Keratinocyte (primary cell): ENCODE data around the gene PRPSAP1. TPM values are rescaled to one million over a fixed set of nuclear protein-coding genes. Genes with fewer than 3 reads are reported as not detected.

Source experiments
- DNase-seq: peaks from one replicate; pipeline ENCODE4 v3.0.0-alpha.2; 2011; ENCODE audit warnings: low read depth, missing footprints, low spot score
- FAIRE-seq: peaks from 2 replicates; lab custom pipeline; 2011; peaks lifted over from hg19 to GRCh38; lab: Jason Lieb, UNC
- H2AFZ ChIP-seq: 2 replicates; pipeline ENCODE4 v1.6.0; 2012; ENCODE audit warnings: low read length, control low read depth, inconsistent platforms; ENCODE audit not compliant: control insufficient read depth
- H3K27ac ChIP-seq: 2 replicates; pipeline ENCODE4 v1.5.1; 2011; ENCODE audit warnings: low read length; ENCODE audit not compliant: control insufficient read depth, insufficient read depth
- H3K27me3 ChIP-seq: 3 replicates; pipeline ENCODE4 v1.6.0; 2011; ENCODE audit warnings: low read length; ENCODE audit not compliant: control insufficient read depth, insufficient read depth; ENCODE audit errors: extremely low read depth
- H3K36me3 ChIP-seq, 2 experiments: 2 replicates in 1 of 2; 3 replicates in 1 of 2; pipeline ENCODE4 v1.5.1; 2011; ENCODE audit warnings: low read length in 2 of 2, mild to moderate bottlenecking in 1 of 2; ENCODE audit not compliant: control insufficient read depth in 2 of 2, insufficient read depth in 2 of 2; ENCODE audit errors: extremely low read depth in 1 of 2
- H3K4me1 ChIP-seq: 3 replicates; pipeline ENCODE4 v1.5.1; 2011; ENCODE audit warnings: low read length; ENCODE audit not compliant: control insufficient read depth, insufficient read depth; ENCODE audit errors: extremely low read depth
- H3K4me2 ChIP-seq: 3 replicates; pipeline ENCODE4 v1.6.0; 2011; ENCODE audit warnings: low read depth, low read length; ENCODE audit not compliant: control insufficient read depth, insufficient read depth; ENCODE audit errors: extremely low read depth
- H3K4me3 ChIP-seq, 3 experiments: fragments of 200-600 bp in 1 of 3; sonication (generic) in 1 of 3; 2 replicates in 2 of 3; 3 replicates in 1 of 3; pipeline ENCODE4 v1.5.1; 2011 to 2016; ENCODE audit warnings: low read length in 3 of 3, mild to moderate bottlenecking in 3 of 3, control low read depth in 2 of 3, inconsistent platforms in 1 of 3, low read depth in 1 of 3, mixed read lengths in 1 of 3, mixed run types in 1 of 3, moderate library complexity in 1 of 3; ENCODE audit not compliant: control insufficient read depth in 2 of 3, insufficient read depth in 2 of 3; ENCODE audit errors: extremely low read depth in 1 of 3
- H3K79me2 ChIP-seq: 2 replicates; pipeline ENCODE4 v1.6.0; 2012; ENCODE audit warnings: low read length; ENCODE audit not compliant: control insufficient read depth, insufficient read depth
- H3K9ac ChIP-seq: 3 replicates; pipeline ENCODE4 v1.6.0; 2011; ENCODE audit warnings: low read length; ENCODE audit not compliant: control insufficient read depth, insufficient read depth; ENCODE audit errors: extremely low read depth
- H3K9me1 ChIP-seq: 3 replicates; pipeline ENCODE4 v1.6.0; 2011; ENCODE audit warnings: low read length; ENCODE audit not compliant: control insufficient read depth, insufficient read depth; ENCODE audit errors: extremely low read depth
- H3K9me3 ChIP-seq: 2 replicates; pipeline ENCODE4 v1.5.1; 2012; ENCODE audit warnings: low read depth, low read length; ENCODE audit not compliant: control insufficient read depth
- H4K20me1 ChIP-seq: 3 replicates; pipeline ENCODE4 v1.6.0; 2011; ENCODE audit warnings: low read length; ENCODE audit not compliant: control insufficient read depth, insufficient read depth; ENCODE audit errors: extremely low read depth
- EZH2 ChIP-seq: IDR thresholded peaks from one replicate; pipeline ENCODE4 v1.6.1; 2012; ENCODE audit warnings: inconsistent platforms, mild to moderate bottlenecking, low read length, moderate library complexity
- dilution Hi-C: fragments of 300-500 bp; cut with MboI; formaldehyde crosslinking; loops from one replicate; pipeline ENCODE4 v1.7.0; 2020; ENCODE audit warnings: low sequenced_read_pairs; ENCODE audit not compliant: extremely low pct_ligation_motif_present
- polyA plus RNA-seq, 5 experiments: library from polyadenylated mRNA; depleted of rRNA in 3 of 5; stranded (reverse) in 3 of 5; stranded (forward) in 1 of 5; unstranded in 1 of 5; fragments of >200 nt; gene quantifications; 1 replicate in 1 of 5; 2 replicates in 3 of 5; 3 replicates in 1 of 5; pipeline versions ENCODE4 v1.2.1 to v1.2.3, GENCODE V29; 2011 to 2012; ENCODE audit warnings: missing spikeins in 2 of 5, low read depth in 1 of 5, low replicate concordance in 1 of 5
- TF ChIP-seq, protein P1 (sequence below), 3 experiments: IDR thresholded peaks in 1 of 3; conservative IDR thresholded peaks in 1 of 3; optimal IDR thresholded peaks in 1 of 3; 2 replicates in 2 of 3; 3 replicates in 1 of 3; pipeline versions ENCODE3 to v1.5.1; 2011; ENCODE audit warnings: low read length in 3 of 3, mild to moderate bottlenecking in 3 of 3, moderate library complexity in 2 of 3, control low read depth in 1 of 3, inconsistent platforms in 1 of 3; ENCODE audit not compliant: insufficient read depth in 2 of 3; ENCODE audit errors: extremely low read depth in 1 of 3

PRPSAP1 gene
- polyA plus RNA-seq, 1 donor (not counting 4 experiments of a cell fraction or from before 2014, with no cell fraction given) = 51.4 TPM

DNA sequence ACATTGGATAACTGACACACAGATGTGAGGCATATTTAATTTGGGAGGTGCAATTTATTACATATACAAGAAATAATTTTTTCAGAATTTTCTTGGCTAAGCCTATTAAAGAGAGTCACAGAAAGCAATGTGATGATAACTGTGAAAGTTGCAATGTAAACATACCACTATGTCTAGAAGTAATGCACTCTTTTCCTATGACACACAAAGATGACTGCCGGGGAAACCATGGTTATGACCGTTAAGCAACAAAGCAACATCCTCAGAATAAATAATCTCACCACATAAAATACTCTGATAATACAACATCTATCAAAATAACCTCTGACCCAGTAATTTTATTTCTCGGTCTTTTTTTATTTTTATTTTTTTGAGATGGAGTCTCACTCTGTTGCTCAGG is 35.1 kb downstream of the PRPSAP1 start:
- H3K27ac ChIP-seq = no peak overlapping the region
- no peaks in the 10 kb centered on the region for H3K9me3 ChIP-seq
- dilution Hi-C loops = no loop called here
- H3K9ac ChIP-seq = no peak overlapping the region
- no peak overlapping the region for H3K4me2 ChIP-seq
- no peaks in the 10 kb centered on the region for H3K9me1 ChIP-seq
- H3K4me1 ChIP-seq = no peaks in the 10 kb centered on the region
- TF ChIP-seq, protein P1, sequence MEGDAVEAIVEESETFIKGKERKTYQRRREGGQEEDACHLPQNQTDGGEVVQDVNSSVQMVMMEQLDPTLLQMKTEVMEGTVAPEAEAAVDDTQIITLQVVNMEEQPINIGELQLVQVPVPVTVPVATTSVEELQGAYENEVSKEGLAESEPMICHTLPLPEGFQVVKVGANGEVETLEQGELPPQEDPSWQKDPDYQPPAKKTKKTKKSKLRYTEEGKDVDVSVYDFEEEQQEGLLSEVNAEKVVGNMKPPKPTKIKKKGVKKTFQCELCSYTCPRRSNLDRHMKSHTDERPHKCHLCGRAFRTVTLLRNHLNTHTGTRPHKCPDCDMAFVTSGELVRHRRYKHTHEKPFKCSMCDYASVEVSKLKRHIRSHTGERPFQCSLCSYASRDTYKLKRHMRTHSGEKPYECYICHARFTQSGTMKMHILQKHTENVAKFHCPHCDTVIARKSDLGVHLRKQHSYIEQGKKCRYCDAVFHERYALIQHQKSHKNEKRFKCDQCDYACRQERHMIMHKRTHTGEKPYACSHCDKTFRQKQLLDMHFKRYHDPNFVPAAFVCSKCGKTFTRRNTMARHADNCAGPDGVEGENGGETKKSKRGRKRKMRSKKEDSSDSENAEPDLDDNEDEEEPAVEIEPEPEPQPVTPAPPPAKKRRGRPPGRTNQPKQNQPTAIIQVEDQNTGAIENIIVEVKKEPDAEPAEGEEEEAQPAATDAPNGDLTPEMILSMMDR (optimal IDR thresholded peaks at IDR 0.05 in 1 of 3, IDR thresholded peaks at IDR 0.05 in 1 of 3, conservative IDR thresholded peaks at IDR 0.05 in 1 of 3; ENCODE audit: extremely low read depth in 1 of 3, insufficient read depth in 2 of 3, low read length in 3 of 3) = no peak
- TF ChIP-seq EZH2 = no peak
- H2AFZ ChIP-seq = no peak overlapping the region
- DNase-seq (no peak), FAIRE-seq (no peak)
- no peaks in the 10 kb centered on the region for H3K27me3 ChIP-seq
- H3K79me2 ChIP-seq = no peaks in the 10 kb centered on the region
- no peaks in the 10 kb centered on the region for H4K20me1 ChIP-seq
- H3K36me3 ChIP-seq = peaks cover 8 to 11% of the 10 kb centered on the region in 2 experiments
- no peak overlapping the region for H3K4me3 ChIP-seq

DNA sequence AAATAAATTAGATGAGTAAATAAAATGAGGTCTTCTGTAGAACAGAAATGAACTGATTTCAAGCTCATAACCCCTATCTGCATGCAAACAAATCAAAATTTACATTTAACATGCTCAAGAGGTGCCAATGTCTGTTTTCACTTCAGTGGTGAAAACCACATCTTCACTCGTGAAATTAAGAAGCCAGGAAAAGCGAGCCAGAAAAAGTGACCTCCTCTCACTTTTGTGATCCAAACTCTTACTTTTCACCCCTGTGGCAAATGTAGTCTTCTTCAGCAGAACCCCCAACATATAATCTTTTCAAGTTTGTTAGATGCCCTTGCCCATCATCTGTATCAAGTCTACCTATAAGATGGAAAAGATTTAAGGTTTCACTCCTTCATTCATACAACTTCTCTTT is 36.2 kb downstream of the PRPSAP1 start:
- Histone ChIP-seq H3K9ac (no peak overlapping the region), H3K4me1 (no peaks in the 10 kb centered on the region), H3K79me2 (no peaks in the 10 kb centered on the region), H3K36me3 (peaks cover 10 to 16% of the 10 kb centered on the region in 2 experiments), H3K27ac (no peak overlapping the region), H3K9me1 (no peaks in the 10 kb centered on the region), H3K4me3 (no peak overlapping the region), H4K20me1 (no peaks in the 10 kb centered on the region), H3K4me2 (no peak overlapping the region), H2AFZ (no peak overlapping the region), H3K27me3 (no peaks in the 10 kb centered on the region), H3K9me3 (no peaks in the 10 kb centered on the region)
- TF ChIP-seq EZH2 = no peak
- TF ChIP-seq, protein P1 (optimal IDR thresholded peaks at IDR 0.05 in 1 of 3, IDR thresholded peaks at IDR 0.05 in 1 of 3, conservative IDR thresholded peaks at IDR 0.05 in 1 of 3; ENCODE audit: extremely low read depth in 1 of 3, insufficient read depth in 2 of 3, low read length in 3 of 3) = no peak
- FAIRE-seq = no peak
- no peak for DNase-seq
- dilution Hi-C loops = no loop called here
